HG03280 (cell line): ENCODE measurements around the gene MIF4GD.
"Not testable (repeated sequence)": the region's sequence is repeated elsewhere in the genome, so short reads cannot be mapped to it uniquely, and the experiment has no call there.

Experiments used
- ATAC-seq: cut with Tn5 transposase; IDR thresholded peaks from one replicate; pipeline ENCODE4 v1.9.1; 2021; ENCODE audit warnings: mild to moderate bottlenecking, moderate library complexity; ENCODE audit not compliant: unreplicated experiment

The MIF4GD gene, protein sequence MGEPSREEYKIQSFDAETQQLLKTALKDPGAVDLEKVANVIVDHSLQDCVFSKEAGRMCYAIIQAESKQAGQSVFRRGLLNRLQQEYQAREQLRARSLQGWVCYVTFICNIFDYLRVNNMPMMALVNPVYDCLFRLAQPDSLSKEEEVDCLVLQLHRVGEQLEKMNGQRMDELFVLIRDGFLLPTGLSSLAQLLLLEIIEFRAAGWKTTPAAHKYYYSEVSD

GRCh38 chr17:75270966-75271232 is at the start of gene MIF4GD:
MIF4GD (minus strand) TSS chr17:75271231; CDS start chr17:75270195, 1,036 bp downstream.
- no peak for ATAC-seq

GRCh38 chr17:75319904-75320691 is 49.1 kb upstream of the MIF4GD start:
- ATAC-seq, result peak; percentile 50

DNA sequence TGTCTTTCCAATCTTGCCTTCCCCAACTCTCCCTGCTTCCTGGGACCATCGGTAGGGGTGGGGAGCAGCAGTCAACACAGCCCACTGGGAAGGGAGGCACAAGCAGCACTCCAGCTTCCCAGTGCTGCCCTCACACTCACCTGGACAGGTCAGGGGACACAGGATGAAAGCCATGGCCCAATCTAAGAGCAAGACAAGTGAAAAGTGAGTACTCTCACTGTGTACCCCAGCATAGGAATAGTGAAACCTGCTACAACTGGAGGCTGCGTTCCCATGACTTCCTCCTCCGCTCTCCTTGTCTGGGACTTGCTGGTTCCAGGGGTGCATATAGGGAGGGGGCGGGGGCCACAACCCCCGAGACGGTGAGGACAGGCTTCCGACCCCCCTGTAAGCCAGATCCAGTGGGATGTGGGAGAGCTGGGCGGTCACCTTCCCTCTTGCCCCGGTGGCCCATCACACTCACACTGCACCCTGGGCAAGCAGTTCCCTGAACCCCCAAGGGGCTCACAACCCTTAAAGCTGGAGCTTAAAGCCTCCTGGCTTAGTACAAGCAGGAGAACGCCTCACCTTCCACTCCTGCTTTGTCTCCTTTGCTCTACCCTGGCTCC is 47.7 kb upstream of the MIF4GD start:
- no peak for ATAC-seq

DNA sequence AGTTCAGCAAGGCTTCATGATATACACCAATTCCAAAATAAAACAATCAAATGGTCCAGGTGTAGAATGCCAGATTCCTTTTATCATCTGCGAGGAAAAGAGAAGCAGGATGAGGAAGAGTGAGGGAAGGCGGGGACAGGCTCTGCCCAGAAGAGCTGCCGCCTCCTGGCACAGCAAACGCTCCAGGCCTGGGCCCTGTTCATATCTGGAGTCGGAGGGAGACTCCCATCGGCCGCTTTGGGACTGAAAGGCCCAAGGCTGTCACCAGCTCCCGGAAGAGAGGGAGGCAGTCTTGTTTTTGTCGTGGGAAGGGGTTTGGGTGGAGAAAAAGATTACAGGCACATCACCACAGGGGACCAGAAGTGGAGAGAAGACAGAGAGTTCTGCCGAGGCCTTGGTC is 47.2 kb upstream of the MIF4GD start:
- no peak for ATAC-seq

- no peak for ATAC-seq
Measured at GRCh38 chr17:75317671-75318070, 46.6 kb upstream of the MIF4GD start.

- ATAC-seq, result no peak
Measured at GRCh38 chr17:75316253-75316652, 45.2 kb upstream of the MIF4GD start.

GRCh38 chr17:75315541-75316243 is 44.7 kb upstream of the MIF4GD start:
- ATAC-seq, result no peak

DNA sequence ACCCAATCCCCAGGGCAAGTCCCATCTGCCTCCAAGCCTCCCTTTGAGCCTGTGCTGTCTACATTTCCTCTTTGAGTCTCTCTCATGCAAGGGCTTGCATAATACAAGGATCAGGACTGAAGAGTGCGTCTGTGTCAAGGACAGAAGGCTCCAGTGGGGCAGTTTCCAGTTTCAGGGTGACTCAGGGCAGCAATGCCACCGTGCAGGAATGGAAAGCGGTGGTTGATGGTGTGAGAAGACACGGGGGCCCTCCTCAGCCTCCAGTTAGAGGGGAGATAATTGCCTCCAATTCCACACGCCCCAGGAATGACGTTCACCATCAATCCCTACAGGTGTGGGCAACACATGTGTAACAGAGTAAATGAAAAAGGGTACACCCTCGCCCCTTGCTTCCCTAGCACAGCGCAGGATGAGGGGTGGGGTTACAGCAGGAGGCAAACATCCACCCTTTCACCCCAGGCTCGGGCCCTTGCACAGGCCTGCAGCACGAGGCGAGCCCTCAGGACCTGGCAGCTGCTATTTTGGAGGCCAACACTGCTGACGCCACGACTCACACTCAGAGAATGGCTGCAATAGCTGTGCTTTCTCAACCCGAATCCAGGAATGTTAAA is 43.0 kb upstream of the MIF4GD start:
- ATAC-seq, result no peak

DNA sequence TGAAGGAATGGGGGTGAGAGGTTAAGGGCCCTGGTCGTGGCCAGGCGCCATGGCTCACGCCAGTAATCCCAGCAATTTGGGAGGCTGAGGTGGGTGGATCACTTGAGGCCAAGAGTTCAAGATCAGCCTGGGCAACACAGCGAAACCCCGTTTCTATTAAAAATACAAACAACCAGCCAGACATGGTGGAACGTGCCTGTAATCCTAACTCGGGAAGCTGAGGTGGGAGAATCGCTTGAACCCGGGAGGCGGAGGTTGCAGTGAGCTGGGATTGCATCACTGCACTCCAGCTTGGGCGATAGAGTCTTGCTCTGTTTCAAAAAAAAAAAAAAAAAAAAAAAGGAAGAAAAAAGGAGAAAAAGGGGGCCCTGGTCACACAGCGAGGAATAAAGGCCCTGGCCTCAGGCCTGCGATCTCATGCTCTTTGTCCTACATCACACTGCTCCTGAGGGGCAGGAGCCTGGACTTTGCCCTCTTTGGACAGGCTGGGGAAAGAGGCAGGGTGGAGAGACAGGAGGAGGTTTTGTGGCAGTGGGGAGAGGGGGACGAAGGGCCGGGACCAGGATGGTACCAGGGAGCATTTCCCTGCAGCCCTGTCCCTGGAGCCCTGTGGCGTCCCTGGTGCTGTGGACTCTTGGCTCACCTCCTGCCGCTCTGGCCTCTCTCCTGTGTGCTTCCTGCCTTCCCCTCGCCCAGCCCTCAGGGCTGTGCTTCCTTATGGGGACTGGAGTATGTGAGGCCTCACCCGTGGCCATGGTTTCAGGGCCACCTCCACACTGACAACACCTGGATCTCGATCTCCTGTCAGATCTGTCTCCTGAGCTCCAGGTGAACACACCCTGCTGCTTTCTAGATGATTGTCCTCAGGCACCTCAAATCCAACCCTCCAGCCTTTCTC is 38.0 kb upstream of the MIF4GD start:
- no peak for ATAC-seq

GRCh38 chr17:75307957-75308731 is 37.1 kb upstream of the MIF4GD start:
- no peak for ATAC-seq

DNA sequence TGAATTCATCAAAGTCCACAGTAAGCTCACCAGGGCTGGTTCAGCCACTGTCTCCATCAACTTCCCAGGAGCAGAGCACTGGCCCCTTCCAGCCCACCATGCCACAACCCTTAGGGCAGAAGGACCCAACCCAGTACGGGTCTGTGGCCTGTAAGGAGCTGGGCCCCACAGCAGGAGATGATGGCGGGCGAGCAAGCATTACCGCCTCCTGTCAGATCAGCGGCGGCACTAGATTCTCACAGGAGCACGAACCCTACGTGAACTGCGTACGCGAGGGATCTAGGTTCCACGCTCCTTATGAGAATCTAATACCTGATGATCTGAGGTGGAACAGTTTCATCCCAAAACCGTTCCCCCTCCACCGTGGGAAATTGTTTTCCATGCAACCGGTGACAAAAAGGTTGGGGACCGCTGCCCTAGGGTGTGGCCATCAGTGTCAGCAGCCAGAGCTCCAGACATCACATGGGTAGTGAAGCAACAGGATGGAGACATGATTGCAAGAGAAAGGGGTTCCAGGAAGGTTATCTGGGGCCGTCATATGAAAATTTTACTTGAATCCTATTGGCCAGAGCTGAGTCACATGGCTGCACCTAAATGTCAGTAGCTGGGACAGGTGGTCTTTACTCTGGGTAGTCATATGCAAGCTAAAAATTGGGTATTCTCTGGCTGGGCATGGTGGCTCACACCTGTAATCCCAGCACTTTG is 30.6 kb upstream of the MIF4GD start:
- ATAC-seq, result no peak

DNA sequence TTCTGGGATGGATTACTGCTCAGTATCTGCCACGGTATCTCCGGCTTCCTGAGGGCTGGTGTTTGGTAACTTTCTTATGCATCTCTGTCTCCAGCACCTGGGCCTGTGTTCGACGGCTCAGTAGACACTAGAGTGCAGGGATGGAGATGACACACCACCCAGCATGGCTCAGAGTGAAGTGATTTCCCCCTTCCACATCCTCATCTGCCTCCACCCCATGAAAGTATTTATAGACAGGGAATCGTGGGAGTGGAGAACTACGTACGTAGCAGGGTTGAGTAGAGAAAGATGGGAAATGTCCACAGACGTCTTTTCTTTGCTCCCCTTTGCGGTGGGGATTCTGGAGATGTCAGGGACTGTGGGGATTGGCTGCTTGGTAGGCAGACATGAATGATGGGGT is 30.0 kb upstream of the MIF4GD start:
- no peak for ATAC-seq

GRCh38 chr17:75300280-75300679 is 29.2 kb upstream of the MIF4GD start:
- no peak for ATAC-seq

GRCh38 chr17:75295201-75296158 is 24.4 kb upstream of the MIF4GD start:
- peak; percentile 62 for ATAC-seq

DNA sequence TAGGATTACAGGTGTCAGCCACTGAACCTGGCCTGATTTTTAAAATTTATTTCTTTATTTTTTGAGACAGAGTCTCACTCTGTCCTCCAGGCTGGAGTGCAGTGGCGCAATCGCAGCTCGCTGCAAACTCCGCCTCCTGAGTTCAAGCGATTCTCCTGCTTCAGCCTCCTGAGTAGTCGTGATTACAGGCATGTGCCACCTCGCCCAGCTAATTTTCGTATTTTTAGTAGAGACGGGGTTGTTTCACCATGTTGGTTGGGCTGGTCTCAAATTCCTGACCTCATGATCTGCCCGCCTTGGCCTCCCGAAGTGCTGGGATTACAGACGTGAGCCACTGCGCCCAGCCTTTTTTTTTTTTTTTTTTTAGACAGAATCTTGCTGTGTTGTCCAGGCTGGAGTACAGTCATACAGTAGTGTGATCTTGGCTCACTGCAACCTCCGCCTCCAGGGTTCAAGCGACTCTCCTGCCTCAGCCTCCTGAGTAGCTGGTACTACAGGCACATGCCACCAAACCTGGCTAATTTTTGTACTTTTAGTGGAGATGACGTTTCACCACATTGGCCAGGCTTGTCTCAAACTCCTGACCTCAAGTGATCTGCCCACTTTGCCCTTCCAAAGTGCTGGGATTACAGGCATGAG is 21.9 kb upstream of the MIF4GD start:
- not testable (repeated sequence) for ATAC-seq

GRCh38 chr17:75289832-75290337 is 18.9 kb upstream of the MIF4GD start:
- peak; percentile 20 for ATAC-seq
